K562 treated with DMSO at 1 percent for 24 hours (cell line): ENCODE results near the gene XRRA1. TPM values are rescaled to one million over a fixed set of nuclear protein-coding genes. Genes with fewer than 3 reads are reported as not detected.

Experiments
- total RNA-seq: library from RNA; unstranded; fragments of 300-600 nt; gene quantifications from 2 replicates; pipeline ENCODE4 v1.2.3, GENCODE V29; 2022; ENCODE audit warnings: low read depth; ENCODE audit not compliant: insufficient read depth

Gene XRRA1, protein sequence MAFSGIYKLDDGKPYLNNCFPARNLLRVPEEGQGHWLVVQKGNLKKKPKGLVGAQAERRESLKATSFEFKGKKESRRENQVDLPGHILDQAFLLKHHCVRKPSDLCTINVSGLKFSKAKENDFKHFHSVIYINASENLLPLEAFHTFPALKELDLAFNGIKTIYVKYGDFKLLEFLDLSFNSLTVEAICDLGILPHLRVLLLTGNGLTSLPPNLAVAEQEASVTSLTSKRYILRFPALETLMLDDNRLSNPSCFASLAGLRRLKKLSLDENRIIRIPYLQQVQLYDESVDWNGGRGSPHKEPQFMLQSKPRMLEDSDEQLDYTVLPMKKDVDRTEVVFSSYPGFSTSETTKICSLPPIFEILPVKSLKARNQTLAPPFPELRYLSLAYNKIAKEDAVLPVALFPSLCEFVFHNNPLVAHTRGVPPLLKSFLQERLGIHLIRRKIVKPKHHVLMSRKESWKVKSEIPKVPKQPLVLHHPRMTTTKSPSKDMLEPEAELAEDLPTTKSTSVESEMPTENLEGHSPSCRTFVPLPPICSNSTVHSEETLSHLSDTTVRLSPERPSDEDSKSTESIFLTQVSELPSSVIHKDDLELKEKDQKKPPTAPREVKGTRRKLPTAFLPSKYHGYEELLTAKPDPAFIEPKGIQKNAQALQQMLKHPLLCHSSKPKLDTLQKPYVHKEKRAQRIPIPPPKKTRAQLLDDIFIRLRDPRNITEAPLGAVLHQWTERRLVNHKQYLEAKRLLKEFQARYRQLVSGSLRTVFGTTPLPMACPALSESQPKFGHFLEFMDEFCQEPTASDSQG
- total RNA-seq: 24.9 and 27.1 TPM in 2 replicates

DNA sequence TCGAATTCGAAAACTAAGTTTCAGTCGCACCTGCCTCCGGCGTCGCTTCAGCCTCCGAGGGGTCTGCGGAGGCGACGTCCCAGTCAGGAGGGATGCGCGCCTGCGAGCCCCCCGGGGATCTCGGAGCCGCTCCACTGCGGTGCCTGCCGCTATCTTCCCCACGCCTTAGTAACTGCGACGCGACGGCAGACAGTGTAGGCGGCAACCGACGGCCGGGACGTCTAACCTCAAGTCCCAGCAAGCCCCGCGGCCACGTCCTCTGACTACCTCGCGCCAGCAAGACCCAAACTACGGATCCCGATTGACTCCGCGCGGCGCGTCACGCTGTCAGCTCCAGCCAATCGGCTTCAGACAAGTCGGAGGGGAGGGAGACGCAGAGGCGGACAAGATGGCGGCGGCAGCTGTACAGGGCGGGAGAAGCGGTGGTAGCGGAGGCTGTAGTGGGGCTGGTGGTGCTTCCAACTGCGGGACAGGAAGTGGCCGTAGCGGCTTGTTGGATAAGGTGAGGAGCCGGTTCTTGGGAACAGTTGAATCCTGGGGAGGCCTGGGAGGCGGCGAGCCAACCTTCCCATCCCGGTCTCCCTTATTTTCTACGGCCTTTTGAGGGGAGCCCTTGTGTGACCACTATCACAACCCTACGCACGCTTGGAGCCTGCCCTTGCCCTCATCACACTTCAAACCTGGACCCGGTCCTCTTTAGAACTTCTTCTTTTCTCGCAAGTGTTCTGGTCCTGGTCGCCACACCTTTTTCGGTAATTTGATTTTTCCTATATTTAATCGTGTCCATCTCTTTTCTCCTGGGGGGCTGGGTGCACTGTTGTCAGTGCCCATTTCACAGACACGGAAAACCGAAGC lies at the start of gene XRRA1, which contains the start of gene SPCS2:
Gene XRRA1 (minus strand): TSS at position 194 of the 855 bp plus-strand sequence. CDS start 8,213 bp downstream, outside the sequence.
Gene SPCS2 (plus strand): TSS at position 369 of the 855 bp plus-strand sequence. CDS start 20 bp downstream, at position 389.

DNA sequence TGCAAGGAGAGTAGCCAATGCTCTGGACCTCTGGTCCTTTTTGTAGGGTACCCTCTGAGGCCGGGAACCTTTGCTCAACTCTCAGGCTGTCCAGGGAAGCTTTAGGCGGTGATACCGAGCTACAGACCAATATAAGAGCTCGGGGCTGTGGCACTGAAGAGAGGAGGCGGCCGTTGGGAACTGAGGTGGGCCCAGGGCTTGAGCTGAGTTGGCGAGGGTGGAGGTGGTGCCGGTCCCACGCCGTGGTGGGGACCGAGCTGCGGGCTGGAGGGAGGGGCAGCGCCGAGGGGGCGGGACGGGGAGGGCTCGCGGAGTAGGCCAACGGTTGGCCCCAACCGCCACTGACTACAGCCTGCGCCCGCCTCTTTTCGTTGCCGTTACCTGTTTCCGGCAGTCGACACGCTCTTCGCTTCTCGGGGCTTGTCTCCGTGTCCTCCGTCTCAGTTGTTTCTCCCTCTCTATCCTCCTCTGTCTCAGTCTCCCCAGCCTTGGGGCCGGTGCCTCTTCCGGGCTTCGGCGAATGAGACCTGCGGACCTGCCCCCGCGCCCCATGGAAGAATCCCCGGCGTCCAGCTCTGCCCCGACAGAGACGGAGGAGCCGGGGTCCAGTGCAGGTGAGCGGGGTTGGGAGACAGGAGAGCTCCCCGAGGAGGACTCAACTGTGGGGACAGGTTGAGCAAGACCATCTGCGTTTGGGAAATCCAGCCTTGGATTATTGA lies 39.8 kb upstream of the XRRA1 start, which contains the start of gene NEU3:
Gene NEU3 (plus strand): TSS at position 393 of the 719 bp plus-strand sequence. CDS start 128 bp downstream, at position 521.

Other genes starting within 250 kb of the XRRA1 start
- gene CHRDL2, start 217.7 kb downstream of the XRRA1 start, total RNA-seq: not detected in 2 replicates
- gene RNF169, start 200.2 kb downstream of the XRRA1 start, total RNA-seq: 4.3 and 4.5 TPM in 2 replicates
- gene SPCS2, start 175 bp upstream of the XRRA1 start, total RNA-seq: 33.5 and 41.2 TPM in 2 replicates
- 13.8 and 15.4 TPM in 2 replicates for gene NEU3, start 39.8 kb upstream of the XRRA1 start, total RNA-seq
- gene OR2AT4, start 147.8 kb upstream of the XRRA1 start, total RNA-seq: 0.16 and 0.49 TPM in 2 replicates
- 14.8 and 19.7 TPM in 2 replicates for gene SLCO2B1, start 202.0 kb upstream of the XRRA1 start, total RNA-seq